ENCODE data around the gene SULT4A1.

GRCh38 chr22:43881091-43882061 lies 19.1 kb upstream of the SULT4A1 start:
- TF ChIP-seq FOXP2 (optimal IDR thresholded peaks at IDR 0.05; ENCODE audit: borderline replicate concordance, extremely low read depth, extremely low read length, insufficient read depth) (no peak), TAF1 (IDR thresholded peaks at IDR 0.05; ENCODE audit: borderline replicate concordance, insufficient read depth, low read length) (no peak), POLR2AphosphoS5 (IDR thresholded peaks at IDR 0.05; ENCODE audit: low read depth, low read length) (no peak)

Measured in PFSK-1 (cell line).